RWPE2 (cell line): ENCODE results near the gene FEZ2.
A peak's percentile ranks its signal among the peaks of the same experiment; 100 is the strongest.

Experiments used
- ATAC-seq: fragments of 200-7000 bp; cut with Tn5 transposase; 3 replicates; pipeline ENCODE4 v1.9.1; 2021; ENCODE audit warnings: low read depth
- DNase-seq: peaks from one replicate; pipeline ENCODE4 v3.0.0-alpha.2; 2020; ENCODE audit warnings: low spot score
- H3K27ac ChIP-seq: fragments of 450-650 bp; 2 replicates; pipeline ENCODE4 v1.5.1; 2017; ENCODE audit warnings: mild to moderate bottlenecking; ENCODE audit not compliant: poor library complexity, severe bottlenecking
- H3K27me3 ChIP-seq: fragments of 250-450 bp; sonication (Bioruptor Pico); 2 replicates; pipeline ENCODE4 v1.5.1; 2021; ENCODE audit warnings: mild to moderate bottlenecking, moderate library complexity; ENCODE audit not compliant: insufficient read depth, poor library complexity, severe bottlenecking
- H3K36me3 ChIP-seq: fragments of 250-450 bp; sonication (Bioruptor Pico); 2 replicates; pipeline ENCODE4 v1.5.1; 2020; ENCODE audit warnings: low read depth, mild to moderate bottlenecking, moderate library complexity
- H3K4me1 ChIP-seq: fragments of 250-450 bp; sonication (Bioruptor Pico); 2 replicates; pipeline ENCODE4 v1.5.1; 2021; ENCODE audit warnings: mild to moderate bottlenecking, moderate library complexity; ENCODE audit not compliant: insufficient read depth, poor library complexity, severe bottlenecking
- H3K4me3 ChIP-seq: fragments of 250-450 bp; sonication (Bioruptor Pico); 2 replicates; pipeline ENCODE4 v1.5.1; 2021; ENCODE audit warnings: mild to moderate bottlenecking, moderate library complexity; ENCODE audit not compliant: severe bottlenecking
- H3K9me3 ChIP-seq: fragments of 250-450 bp; sonication (Bioruptor Pico); 2 replicates; pipeline ENCODE4 v1.5.1; 2021; ENCODE audit warnings: mild to moderate bottlenecking, moderate library complexity; ENCODE audit not compliant: severe bottlenecking
- CTCF ChIP-seq: fragments of 450-650 bp; IDR thresholded peaks from one replicate; pipeline ENCODE4 v1.5.1; 2017; ENCODE audit warnings: mild to moderate bottlenecking, moderate library complexity; ENCODE audit not compliant: poor library complexity, severe bottlenecking

FEZ2 gene

GRCh38 chr2:36615222-36615621, 17.3 kb upstream of the FEZ2 start:
- H3K27me3 ChIP-seq, result no peaks in the 10 kb centered on the region
- 0 out of 3 replicates have a peak, but pooled peaks have one; percentile 7 for ATAC-seq
- no peak overlapping the region for H3K4me3 ChIP-seq
- no peaks in the 10 kb centered on the region for H3K4me1 ChIP-seq
- no peak overlapping the region for H3K27ac ChIP-seq
- no peak for TF ChIP-seq CTCF
- no peaks in the 10 kb centered on the region for H3K36me3 ChIP-seq
- DNase-seq, result no peak
- H3K9me3 ChIP-seq, result no peaks in the 10 kb centered on the region

GRCh38 chr2:36613801-36614200, 15.8 kb upstream of the FEZ2 start:
- no peak for TF ChIP-seq CTCF
- H3K4me1 ChIP-seq, result no peaks in the 10 kb centered on the region
- no peak for DNase-seq
- H3K4me3 ChIP-seq, result no peak overlapping the region
- no peak for ATAC-seq
- no peaks in the 10 kb centered on the region for H3K9me3 ChIP-seq
- no peaks in the 10 kb centered on the region for H3K36me3 ChIP-seq
- no peaks in the 10 kb centered on the region for H3K27me3 ChIP-seq
- no peak overlapping the region for H3K27ac ChIP-seq

- no peak for TF ChIP-seq CTCF
- no peaks in the 10 kb centered on the region for H3K27me3 ChIP-seq
- ATAC-seq, result no peak
Measured at GRCh38 chr2:36611316-36611990, 13.5 kb upstream of the FEZ2 start.

GRCh38 chr2:36609507-36609906, 11.5 kb upstream of the FEZ2 start:
- TF ChIP-seq CTCF, result no peak
- Histone ChIP-seq H3K9me3 (no peaks in the 10 kb centered on the region), H3K4me3 (no peak overlapping the region), H3K4me1 (no peaks in the 10 kb centered on the region), H3K36me3 (no peaks in the 10 kb centered on the region), H3K27me3 (no peaks in the 10 kb centered on the region), H3K27ac (no peak overlapping the region)
- no peak for DNase-seq
- ATAC-seq, result no peak

More at GRCh38 chr2:36611316-36611990, 13.5 kb upstream of the FEZ2 start:
- no peaks in the 10 kb centered on the region for H3K9me3 ChIP-seq
- no peak for DNase-seq
- H3K27ac ChIP-seq, result no peak overlapping the region
- no peak overlapping the region for H3K4me3 ChIP-seq
- no peaks in the 10 kb centered on the region for H3K36me3 ChIP-seq
- H3K4me1 ChIP-seq, result no peaks in the 10 kb centered on the region

- H3K36me3 ChIP-seq, result no peaks in the 10 kb centered on the region
- no peaks in the 10 kb centered on the region for H3K4me1 ChIP-seq
- no peak for TF ChIP-seq CTCF
Measured at GRCh38 chr2:36607947-36608346, 10.0 kb upstream of the FEZ2 start.

More at GRCh38 chr2:36607947-36608346, 10.0 kb upstream of the FEZ2 start:
- DNase-seq (no peak), ATAC-seq (no peak)
- H3K4me3 ChIP-seq, result no peak overlapping the region
- no peaks in the 10 kb centered on the region for H3K9me3 ChIP-seq
- no peaks in the 10 kb centered on the region for H3K27me3 ChIP-seq
- H3K27ac ChIP-seq, result no peak overlapping the region
